Measurements from ENCODE around the gene ALG12.
A peak's percentile ranks its signal among the peaks of the same experiment; 100 is the strongest.

Gene ALG12

GRCh38 chr22:49883294-49883640 lies 35.0 kb downstream of the ALG12 start:
- peaks cover 3% of the 10 kb centered on the region for H3K27me3 Mint-ChIP-seq (ENCODE audit: low read depth, poor library complexity)
- H3K9me3 Mint-ChIP-seq, result peaks cover 96% of the 10 kb centered on the region
- DNase-seq, result no peak
- TF ChIP-seq, protein P1, sequence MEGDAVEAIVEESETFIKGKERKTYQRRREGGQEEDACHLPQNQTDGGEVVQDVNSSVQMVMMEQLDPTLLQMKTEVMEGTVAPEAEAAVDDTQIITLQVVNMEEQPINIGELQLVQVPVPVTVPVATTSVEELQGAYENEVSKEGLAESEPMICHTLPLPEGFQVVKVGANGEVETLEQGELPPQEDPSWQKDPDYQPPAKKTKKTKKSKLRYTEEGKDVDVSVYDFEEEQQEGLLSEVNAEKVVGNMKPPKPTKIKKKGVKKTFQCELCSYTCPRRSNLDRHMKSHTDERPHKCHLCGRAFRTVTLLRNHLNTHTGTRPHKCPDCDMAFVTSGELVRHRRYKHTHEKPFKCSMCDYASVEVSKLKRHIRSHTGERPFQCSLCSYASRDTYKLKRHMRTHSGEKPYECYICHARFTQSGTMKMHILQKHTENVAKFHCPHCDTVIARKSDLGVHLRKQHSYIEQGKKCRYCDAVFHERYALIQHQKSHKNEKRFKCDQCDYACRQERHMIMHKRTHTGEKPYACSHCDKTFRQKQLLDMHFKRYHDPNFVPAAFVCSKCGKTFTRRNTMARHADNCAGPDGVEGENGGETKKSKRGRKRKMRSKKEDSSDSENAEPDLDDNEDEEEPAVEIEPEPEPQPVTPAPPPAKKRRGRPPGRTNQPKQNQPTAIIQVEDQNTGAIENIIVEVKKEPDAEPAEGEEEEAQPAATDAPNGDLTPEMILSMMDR (IDR thresholded peaks at IDR 0.05), result no peak
- H3K4me3 Mint-ChIP-seq, result no peak overlapping the region
- H3K36me3 Mint-ChIP-seq (ENCODE audit: low read depth), result peaks cover 96% of the 10 kb centered on the region
- peaks cover 12% of the 10 kb centered on the region for H3K4me1 Mint-ChIP-seq
- H3K27ac Mint-ChIP-seq, result no peak overlapping the region

DNA sequence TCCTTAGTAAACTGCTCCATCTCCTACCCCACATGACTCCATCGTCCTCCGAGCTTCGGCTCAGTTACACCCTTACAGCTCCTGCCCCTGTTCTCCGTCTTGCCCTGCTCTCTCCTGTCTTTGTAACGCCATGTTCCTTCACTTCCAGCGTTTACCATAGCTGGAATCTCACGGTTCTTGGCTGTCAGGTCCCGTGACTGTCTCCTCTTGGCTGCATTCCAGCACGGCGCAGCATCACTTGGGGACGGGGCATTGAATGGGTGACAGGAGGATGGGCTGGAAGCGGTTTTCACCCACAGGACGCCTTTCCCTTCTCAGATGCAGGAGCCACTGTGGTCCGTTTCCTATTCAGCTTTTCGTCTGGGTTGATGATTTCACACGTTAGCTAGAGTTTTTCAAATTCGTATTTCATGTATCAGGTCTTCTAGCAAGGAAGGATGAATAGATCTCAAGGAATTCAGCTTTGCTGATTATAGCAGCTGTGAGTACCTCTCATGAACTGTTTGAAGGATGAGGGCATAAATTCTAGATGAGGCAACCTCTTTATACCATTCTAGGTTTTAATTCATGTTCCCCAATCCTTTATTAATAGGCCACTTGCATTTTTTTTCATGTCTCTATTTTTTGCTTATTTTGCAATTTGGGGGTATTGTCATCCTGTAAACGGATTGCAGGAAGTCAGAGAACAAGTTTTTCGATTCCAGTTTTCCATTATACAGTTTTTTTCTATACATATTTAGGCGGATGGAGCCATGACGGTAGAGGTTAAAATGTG lies 35.5 kb downstream of the ALG12 start:
- Mint-ChIP-seq H3K27me3 (ENCODE audit: low read depth, poor library complexity) (peaks cover 3% of the 10 kb centered on the region), H3K4me3 (no peak overlapping the region), H3K4me1 (peaks cover 7% of the 10 kb centered on the region), H3K9me3 (peaks cover 96% of the 10 kb centered on the region), H3K27ac (peak overlapping the region; percentile 14), H3K36me3 (ENCODE audit: low read depth) (peaks cover 96% of the 10 kb centered on the region)
- TF ChIP-seq, protein P1 (IDR thresholded peaks at IDR 0.05), result no peak
- DNase-seq, result no peak

DNA sequence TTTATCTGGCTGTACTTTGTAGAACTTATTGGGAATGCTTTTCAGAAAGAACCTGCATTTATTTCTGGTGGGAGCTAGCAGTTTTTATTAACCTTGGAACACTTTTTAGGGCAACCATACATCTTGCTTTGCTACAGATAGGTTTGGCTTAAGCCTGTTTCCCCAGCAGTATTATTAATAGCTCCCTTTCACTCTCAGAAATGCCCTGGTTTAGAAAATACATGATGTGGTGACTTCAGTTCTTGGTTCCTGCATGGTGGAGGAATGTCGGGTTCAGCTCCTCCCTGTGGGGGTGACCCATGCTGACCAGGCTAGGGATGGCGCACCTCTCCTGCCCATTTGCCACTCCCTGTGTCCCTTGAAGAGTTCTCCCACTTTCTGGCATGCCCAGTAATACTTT lies 36.4 kb downstream of the ALG12 start:
- Mint-ChIP-seq H3K36me3 (ENCODE audit: low read depth) (peaks cover 95% of the 10 kb centered on the region), H3K27ac (no peak overlapping the region)

DNA sequence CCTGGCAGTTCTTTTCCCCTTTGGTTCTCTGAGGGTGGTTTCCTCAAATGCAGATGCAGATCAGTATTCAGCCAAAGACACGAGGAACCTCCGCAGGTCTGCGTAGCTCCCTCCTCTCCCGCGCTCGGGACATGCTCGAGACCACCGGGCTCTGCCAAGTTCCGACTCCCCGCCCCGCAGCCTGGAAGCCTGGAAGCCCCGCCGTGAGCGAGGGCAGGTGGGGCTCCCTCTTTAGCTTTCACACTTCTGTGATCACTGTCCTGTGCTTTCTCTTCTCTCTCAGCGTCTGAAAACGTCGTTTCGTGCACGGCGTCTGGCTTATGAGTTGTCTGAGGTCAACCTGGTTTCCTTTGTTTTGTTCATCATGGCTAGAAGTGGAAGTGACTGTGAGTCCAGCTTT lies 38.0 kb downstream of the ALG12 start:
- TF ChIP-seq, protein P1 (IDR thresholded peaks at IDR 0.05), result no peak
- H3K27ac Mint-ChIP-seq, result peak overlapping the region; percentile 42
- peaks cover 95% of the 10 kb centered on the region for H3K36me3 Mint-ChIP-seq (ENCODE audit: low read depth)
- peaks cover 94% of the 10 kb centered on the region for H3K9me3 Mint-ChIP-seq
- H3K4me1 Mint-ChIP-seq, result no peaks in the 10 kb centered on the region
- no peak overlapping the region for H3K4me3 Mint-ChIP-seq
- H3K27me3 Mint-ChIP-seq (ENCODE audit: low read depth, poor library complexity), result no peaks in the 10 kb centered on the region
- no peak for DNase-seq

More for the DNA sequence above, 36.4 kb downstream of the ALG12 start:
- no peak for DNase-seq
- TF ChIP-seq, protein P1 (IDR thresholded peaks at IDR 0.05), result no peak
- Mint-ChIP-seq H3K27me3 (ENCODE audit: low read depth, poor library complexity) (no peaks in the 10 kb centered on the region), H3K9me3 (peaks cover 94% of the 10 kb centered on the region), H3K4me3 (no peak overlapping the region), H3K4me1 (peaks cover under 1% of the 10 kb centered on the region)

- H3K4me1 Mint-ChIP-seq, result no peaks in the 10 kb centered on the region
- DNase-seq, result no peak
- no peak overlapping the region for H3K4me3 Mint-ChIP-seq
- peak overlapping the region; percentile 42 for H3K27ac Mint-ChIP-seq
- H3K36me3 Mint-ChIP-seq (ENCODE audit: low read depth), result peaks cover 95% of the 10 kb centered on the region
- H3K9me3 Mint-ChIP-seq, result peaks cover 94% of the 10 kb centered on the region
- TF ChIP-seq, protein P1 (IDR thresholded peaks at IDR 0.05), result no peak
- no peaks in the 10 kb centered on the region for H3K27me3 Mint-ChIP-seq (ENCODE audit: low read depth, poor library complexity)
Observed at GRCh38 chr22:49879871-49880270, 38.4 kb downstream of the ALG12 start.

DNA sequence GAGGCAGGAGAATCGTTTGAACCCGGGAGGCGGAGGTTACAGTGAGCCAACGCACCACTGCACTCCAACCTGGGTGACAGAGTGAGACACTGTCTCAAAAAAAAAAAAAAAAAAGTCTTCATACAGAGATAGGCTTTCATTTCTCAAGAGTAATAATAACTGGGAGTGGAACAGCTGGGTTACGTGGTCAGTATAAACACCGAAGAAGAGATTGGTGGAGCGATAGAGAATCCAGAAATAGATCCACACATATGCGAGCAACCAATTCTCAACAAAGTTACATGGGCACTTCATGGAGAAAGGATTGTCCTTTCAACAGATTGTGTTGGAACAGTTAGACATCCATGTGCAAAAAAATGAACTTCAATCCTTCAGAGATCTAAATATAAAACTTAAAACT lies 40.0 kb downstream of the ALG12 start:
- H3K4me1 Mint-ChIP-seq, result no peaks in the 10 kb centered on the region
- DNase-seq, result no peak
- no peak overlapping the region for H3K27ac Mint-ChIP-seq
- H3K36me3 Mint-ChIP-seq (ENCODE audit: low read depth), result peaks cover 94% of the 10 kb centered on the region
- TF ChIP-seq, protein P1 (IDR thresholded peaks at IDR 0.05), result no peak
- H3K9me3 Mint-ChIP-seq, result peaks cover 91% of the 10 kb centered on the region
- no peaks in the 10 kb centered on the region for H3K27me3 Mint-ChIP-seq (ENCODE audit: low read depth, poor library complexity)
- no peak overlapping the region for H3K4me3 Mint-ChIP-seq
